SIG-M5 (cell line): ENCODE measurements around the gene AZU1.

Source experiments
- DNase-seq: peaks from one replicate; lab custom pipeline; 2025; lab: John Stamatoyannopoulos, UW

AZU1 gene

DNA sequence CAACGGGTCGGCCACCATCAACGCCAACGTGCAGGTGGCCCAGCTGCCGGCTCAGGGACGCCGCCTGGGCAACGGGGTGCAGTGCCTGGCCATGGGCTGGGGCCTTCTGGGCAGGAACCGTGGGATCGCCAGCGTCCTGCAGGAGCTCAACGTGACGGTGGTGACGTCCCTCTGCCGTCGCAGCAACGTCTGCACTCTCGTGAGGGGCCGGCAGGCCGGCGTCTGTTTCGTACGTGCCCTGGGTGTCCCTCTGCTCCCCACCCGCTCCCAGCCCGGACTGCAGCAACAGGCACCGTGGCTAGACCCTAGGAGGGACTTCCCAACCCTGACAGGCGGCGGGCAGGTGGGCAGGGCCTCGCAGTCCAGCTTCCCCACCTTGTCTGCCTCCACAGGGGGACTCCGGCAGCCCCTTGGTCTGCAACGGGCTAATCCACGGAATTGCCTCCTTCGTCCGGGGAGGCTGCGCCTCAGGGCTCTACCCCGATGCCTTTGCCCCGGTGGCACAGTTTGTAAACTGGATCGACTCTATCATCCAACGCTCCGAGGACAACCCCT is 28.0 kb downstream of the AZU1 start:
- DNase-seq, result no peak

DNA sequence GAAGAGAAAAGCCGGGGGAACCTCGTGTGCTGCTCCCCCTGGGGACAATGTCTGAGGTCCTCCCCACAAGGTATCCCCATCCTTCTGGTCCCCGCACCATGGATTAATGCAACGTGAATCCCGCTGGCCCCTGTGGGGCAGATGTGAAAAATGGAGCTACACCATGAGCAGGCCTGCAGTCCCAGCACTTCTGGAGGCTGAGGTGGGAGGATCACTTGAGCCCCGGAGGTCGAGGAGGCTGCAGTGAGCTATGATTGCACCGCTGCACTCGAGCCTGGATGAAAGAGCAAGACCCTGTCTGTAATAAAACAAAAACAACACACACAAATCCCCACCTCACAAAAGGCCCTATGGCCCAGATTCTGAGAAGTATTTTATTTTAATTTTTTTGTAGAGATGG is 30.6 kb downstream of the AZU1 start:
- no peak for DNase-seq

GRCh38 chr19:858868-859843 is 31.5 kb downstream of the AZU1 start, which contains the start of gene CFD:
Gene CFD (plus strand): TSS chr19:859664. CDS start chr19:859690, 26 bp downstream.
- no peak for DNase-seq

DNA sequence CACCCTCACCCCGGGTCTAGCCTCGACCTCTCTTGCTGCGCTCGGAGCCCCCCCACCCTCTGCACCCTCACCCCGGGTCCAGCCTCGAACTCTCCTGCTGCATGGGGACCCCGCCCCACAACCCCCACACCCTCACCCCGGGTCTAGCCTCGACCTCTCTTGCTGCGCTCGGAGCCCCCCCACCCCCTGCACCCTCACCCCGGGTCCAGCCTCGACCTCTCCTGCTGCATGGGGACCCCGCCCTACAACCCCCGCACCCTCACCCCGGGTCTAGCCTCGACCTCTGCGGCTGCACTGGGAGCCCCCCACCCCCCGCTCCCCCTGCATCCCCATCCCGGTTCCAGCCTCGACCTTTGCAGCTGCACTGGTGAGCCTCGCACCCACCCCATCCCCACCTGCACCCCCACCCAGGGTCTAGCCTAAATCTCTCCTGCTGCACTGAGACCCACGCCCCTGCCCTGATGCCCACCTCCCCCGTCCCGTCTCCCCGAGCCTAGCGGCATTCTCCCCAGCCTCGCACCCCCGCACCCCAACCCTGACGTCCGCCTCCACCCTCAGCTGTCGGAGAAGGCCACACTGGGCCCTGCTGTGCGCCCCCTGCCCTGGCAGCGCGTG is 33.6 kb downstream of the AZU1 start:
- DNase-seq, result no peak

- no peak for DNase-seq
These were observed 34.3 kb downstream of the AZU1 start for GRCh38 chr19:861756-862580.

GRCh38 chr19:862581-863314 is 35.1 kb downstream of the AZU1 start:
- DNase-seq, result no peak

- DNase-seq, result no peak
These were observed 35.6 kb downstream of the AZU1 start for GRCh38 chr19:863315-863620.

DNA sequence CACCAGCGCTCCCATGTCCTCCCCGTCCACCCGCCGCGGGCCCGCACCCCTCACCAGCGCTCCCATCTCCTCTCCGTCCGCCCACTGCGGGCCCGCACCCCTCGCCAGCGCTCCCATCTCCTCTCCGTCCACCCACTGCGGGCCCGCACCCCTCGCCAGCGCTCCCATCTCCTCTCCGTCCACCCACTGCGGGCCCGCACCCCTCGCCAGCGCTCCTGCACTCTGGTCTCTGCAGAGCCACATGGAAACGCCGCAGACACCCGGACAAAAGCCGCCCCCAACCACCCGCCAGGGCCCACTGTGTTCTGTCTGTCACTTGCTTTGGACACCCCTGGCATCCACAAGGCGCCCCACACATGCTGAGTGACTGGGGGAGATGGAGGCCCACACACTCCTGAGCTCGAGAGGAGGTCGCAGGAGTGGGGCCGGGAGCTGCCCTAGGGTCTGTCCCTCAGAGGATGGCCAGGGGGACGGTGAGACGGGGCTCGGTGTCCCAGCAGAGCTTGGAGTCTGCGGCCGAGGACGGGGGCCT is 39.2 kb downstream of the AZU1 start:
- DNase-seq, result no peak

GRCh38 chr19:867301-867793 is 39.7 kb downstream of the AZU1 start:
- DNase-seq, result no peak

DNA sequence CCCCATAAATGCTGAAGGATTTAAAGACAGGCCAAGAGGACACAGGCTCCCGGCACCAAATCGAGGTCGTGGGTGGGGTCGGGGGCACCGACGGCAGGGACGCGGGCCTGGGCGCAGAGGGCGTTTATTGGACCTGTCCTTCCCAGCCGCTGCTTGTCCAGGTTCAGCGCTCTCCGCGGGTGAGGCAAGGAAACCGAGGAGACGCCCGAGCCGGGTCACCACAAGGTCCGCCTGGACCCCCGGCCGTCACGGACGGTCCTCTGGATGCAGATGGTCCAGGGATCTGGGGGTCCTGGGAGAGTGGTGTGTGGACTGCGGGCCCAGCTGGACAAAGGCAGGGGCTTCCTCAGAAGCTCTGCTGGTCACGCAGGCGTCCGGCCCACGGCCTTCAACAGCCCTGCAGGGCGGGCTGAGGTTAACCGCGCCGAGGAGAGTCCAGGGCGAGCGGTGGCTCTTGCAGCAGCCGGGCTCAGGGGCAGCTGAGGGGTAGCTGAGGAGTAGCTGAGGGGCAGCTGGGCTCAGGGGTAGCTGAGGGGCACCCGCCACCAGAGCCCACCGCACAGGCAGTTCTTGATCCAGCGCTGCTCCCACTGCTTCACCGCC is 40.3 kb downstream of the AZU1 start:
- DNase-seq, result no peak

DNA sequence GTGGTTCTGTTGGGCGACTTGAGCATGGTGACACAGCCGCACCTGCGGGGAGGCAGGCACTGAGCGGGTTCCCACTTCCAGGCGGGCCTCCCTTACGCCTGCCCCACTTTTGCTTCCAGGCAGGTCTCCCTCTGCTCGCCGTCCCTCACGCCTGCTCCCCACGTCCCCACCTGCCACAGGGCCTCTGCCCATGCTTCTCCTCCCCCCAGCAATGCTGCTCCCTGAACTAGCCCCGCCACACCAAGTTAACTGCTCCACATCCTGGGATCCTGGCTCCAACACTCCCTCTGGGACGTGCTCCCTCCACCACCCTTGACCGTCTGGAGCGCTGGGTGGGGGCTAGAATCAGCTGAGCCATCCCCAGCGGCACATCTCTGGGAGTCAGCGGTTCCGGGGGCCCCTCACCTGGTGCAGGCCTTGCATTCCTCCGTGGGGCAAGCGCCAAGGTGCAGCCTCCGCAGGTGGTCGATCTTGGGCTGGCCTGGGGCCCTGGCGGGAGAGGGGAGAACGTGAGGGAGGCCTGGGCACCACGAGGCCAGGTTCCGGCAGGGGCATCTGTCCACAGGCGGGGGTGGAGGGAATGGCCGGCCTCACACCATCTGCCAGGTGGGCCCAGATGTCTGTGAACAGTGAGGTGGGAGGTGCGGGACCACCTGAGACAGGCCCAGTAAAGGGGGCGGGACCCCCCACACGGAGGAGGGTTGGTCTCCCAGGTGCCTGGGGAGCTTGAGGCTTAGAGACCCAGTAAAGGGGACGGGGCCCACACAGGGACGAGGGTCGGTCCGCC is 41.0 kb downstream of the AZU1 start:
- DNase-seq, result no peak

DNA sequence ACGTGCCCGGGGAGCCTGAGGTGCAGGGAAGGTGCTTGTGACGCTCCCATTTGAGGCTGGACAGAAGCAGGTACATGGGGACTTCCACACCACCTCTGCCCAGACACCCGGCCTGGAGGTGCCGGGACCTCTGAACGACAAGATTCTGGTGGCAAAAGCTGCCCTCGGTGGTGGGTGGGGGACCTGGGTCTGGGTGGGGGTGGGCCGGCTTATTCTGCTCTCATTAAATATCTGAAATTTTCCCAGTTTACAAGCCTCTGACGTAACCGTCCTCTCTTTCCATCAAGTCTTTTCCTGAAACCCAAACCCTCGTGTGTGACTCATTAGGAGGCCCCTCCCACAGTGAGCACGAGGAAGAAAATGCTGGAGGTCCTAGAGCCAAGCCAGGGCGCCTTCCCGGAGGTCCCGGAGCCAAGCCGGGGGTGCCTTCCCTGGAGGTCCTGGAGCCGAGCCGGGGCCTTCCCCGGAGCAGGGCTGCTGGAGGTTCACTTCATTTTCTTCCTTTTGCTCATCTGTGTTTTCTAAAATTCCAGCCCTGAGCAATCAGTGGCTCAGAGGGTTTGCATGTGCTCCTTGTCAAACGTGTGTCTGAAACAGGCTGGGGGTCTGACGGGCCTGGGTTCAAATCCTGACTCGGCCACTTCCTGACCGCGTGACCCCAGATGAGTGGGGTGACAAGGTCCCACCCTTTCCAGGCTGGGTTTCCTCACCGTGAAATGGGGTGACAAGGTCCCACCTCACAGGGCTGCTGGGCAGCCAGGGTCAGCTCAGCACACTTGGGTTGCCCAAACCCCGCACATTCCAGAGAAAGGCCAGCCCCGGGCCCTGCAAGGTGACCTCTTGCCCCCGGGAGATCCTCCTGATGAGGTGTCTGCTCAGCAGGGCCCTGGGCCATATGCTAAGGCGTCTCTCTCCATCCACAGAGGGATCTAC is 41.9 kb downstream of the AZU1 start:
- DNase-seq, result no peak

- no peak for DNase-seq
These were observed 42.7 kb downstream of the AZU1 start for GRCh38 chr19:870314-870713.

DNA sequence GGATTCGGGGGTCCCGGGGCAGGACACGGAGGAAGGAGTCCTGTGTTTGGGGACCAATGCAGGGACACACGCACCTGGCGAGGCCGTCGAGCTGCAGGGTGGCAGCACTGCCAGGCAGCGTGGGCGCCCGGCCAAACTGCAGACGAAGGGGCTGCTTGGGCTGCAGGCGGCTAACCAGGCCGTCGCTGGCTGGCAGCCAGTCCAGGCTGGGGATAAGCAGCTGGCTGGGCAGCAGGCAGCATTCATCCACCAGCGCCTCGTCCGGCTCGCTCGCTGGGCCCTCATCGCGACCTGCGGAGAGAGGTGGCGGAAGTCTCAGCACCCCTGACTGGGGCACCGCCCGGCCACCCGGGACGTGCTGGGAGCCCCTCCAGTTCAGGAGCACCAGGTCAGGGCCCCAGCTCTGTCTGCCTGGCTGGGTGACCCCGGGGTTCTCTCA is 43.3 kb downstream of the AZU1 start:
- DNase-seq, result no peak

GRCh38 chr19:871446-872265 is 44.0 kb downstream of the AZU1 start:
- DNase-seq, result no peak

DNA sequence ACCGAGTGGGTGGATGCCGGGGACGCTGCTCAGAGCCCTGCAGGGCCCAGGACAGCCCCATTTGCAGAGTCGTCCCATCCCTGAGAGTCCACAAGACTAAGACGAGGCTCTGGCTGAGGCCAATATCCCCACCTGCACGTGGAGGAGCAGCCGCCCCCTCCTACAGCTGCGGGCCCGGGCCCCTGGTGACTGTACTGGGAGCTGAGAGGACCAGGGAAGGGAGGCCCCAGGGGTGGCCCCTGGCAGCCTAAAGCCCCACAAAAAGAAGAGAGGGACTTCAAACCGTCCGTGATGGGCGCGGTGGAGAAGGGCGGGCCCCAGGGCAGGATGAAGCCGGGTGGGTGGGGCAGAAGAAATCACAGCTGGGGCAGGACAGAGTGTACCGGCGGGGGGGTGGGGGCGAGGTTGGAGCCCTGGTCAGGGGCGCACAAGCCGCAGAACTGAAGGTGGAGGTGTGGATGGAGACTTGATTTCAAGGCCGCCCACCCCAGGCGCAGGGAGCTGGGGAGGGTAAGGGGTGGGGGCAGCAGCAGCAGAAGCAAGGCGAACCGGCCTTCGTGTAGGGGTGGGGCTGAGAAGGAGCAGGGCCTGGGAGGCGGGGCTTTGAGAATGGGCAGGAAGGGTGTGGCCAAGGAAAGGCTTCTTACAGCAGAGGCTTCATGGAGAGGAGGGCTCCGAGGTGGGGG is 44.8 kb downstream of the AZU1 start:
- no peak for DNase-seq

GRCh38 chr19:873084-873483 is 45.4 kb downstream of the AZU1 start:
- DNase-seq, result no peak
